SU-DHL-6 (cell line): Measurements from ENCODE around the gene MGAT5.

Experiments used
- H2AFZ ChIP-seq: fragments of 200-600 bp; sonication (generic); 2 replicates; pipeline ENCODE4 v1.6.1; 2014; ENCODE audit warnings: low read depth, mild to moderate bottlenecking, moderate library complexity, mixed read lengths, antibody characterized with exemption, low read length; ENCODE audit not compliant: severe bottlenecking
- H3F3A ChIP-seq: fragments of 200-600 bp; shearing (Covaris generic); 2 replicates; pipeline ENCODE4 v1.6.0; 2016; ENCODE audit warnings: antibody characterized with exemption, mild to moderate bottlenecking; ENCODE audit not compliant: insufficient read depth
- H3K27ac ChIP-seq: fragments of 200-600 bp; sonication (generic); 2 replicates; pipeline ENCODE4 v1.5.1; 2016; ENCODE audit warnings: low read depth, mild to moderate bottlenecking, low read length, moderate library complexity, mixed read lengths
- H3K27me3 ChIP-seq: fragments of 200-600 bp; sonication (generic), shearing (Covaris generic); 2 replicates; pipeline ENCODE4 v1.6.0; 2014; ENCODE audit warnings: mild to moderate bottlenecking, low read length
- H3K36me3 ChIP-seq: fragments of 200-600 bp; sonication (generic); 2 replicates; pipeline ENCODE4 v1.6.1; 2014; ENCODE audit warnings: mild to moderate bottlenecking, low read length, mixed read lengths
- H3K4me2 ChIP-seq: fragments of 300-600, 200-600 bp; shearing (Covaris generic), sonication (generic); 2 replicates; pipeline ENCODE4 v1.6.0; 2014; ENCODE audit warnings: low read length, low read depth, mild to moderate bottlenecking; ENCODE audit not compliant: poor library complexity, severe bottlenecking
- H3K4me3 ChIP-seq: fragments of 200-600 bp; sonication (generic); 2 replicates; pipeline ENCODE4 v1.5.1; 2014; ENCODE audit warnings: antibody characterized with exemption, low read length, mild to moderate bottlenecking, mixed read lengths; ENCODE audit not compliant: insufficient read depth, poor library complexity, severe bottlenecking
- H3K79me2 ChIP-seq: fragments of 200-600 bp; sonication (generic); 2 replicates; pipeline ENCODE4 v1.6.1; 2014; ENCODE audit warnings: mild to moderate bottlenecking, low read length, moderate library complexity; ENCODE audit not compliant: insufficient read depth
- H3K9ac ChIP-seq: fragments of 200-600 bp; sonication (generic); 2 replicates; pipeline ENCODE4 v1.7.0; 2014; ENCODE audit warnings: mild to moderate bottlenecking, low read length
- H3K9me2 ChIP-seq: fragments of 200-600 bp; sonication (generic); replicated peaks from 2 replicates; pipeline ENCODE4 v1.6.1; 2014; ENCODE audit warnings: low read length; ENCODE audit not compliant: insufficient read depth
- H3K9me3 ChIP-seq: fragments of 200-600 bp; sonication (generic); 2 replicates; pipeline ENCODE4 v1.6.1; 2014; ENCODE audit warnings: low read length, mixed read lengths; ENCODE audit not compliant: insufficient read depth
- H4K20me1 ChIP-seq: fragments of 200-600 bp; sonication (generic); 2 replicates; pipeline ENCODE4 v1.6.1; 2014; ENCODE audit warnings: low read depth, mild to moderate bottlenecking, antibody characterized with exemption, low read length, moderate library complexity, mixed read lengths
- EZH2phosphoT487 ChIP-seq: fragments of 200-600 bp; sonication (generic), shearing (Covaris generic); conservative IDR thresholded peaks from 2 replicates; pipeline ENCODE4 v1.6.1; 2018; ENCODE audit warnings: mild to moderate bottlenecking, antibody characterized with exemption, low read length, moderate library complexity, mixed read lengths
- TF ChIP-seq, protein P1 (sequence below): fragments of 200-600 bp; sonication (generic); IDR thresholded peaks from one replicate; pipeline ENCODE4 v1.5.1; 2017; ENCODE audit warnings: antibody characterized with exemption, mild to moderate bottlenecking, low read length, moderate library complexity; ENCODE audit not compliant: insufficient read depth, poor library complexity, severe bottlenecking

MGAT5 gene

DNA sequence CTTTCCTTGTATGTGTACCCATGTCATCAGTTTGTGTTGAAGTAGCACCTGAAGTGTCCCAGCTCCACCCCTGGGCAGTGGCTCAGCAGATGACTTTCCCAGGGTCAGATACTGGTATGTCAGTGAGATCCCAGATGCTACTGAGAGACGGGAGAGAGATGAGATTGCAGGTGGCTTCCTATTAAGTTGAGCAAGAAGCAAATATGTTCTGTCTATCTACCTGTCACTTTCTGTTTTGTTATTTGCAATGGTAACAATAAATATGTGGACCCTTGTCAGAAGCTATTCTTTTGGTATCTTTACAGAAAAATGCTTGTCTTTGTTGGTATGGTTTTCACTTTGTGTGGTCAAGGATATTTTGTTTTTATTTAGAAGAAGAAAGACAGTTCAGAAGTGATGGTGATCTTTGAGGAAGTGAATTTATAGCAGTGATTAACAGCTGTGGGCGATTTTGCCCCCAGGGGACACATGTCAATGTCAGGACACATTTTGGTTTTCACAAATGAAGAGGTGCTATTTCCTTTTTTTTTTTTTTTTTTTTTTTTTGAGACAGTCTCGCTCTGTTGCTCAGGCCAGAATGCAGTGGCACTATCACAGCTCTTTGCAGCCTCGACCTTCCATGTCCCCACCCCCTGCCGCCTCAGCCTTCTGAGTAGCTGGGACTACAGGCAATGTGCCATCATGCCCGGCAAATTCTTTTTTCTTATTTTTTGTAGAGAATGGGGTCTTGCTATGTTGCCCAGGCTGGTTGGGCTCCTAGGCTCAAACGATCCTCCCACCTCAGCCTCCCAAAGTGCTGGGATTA is 21.4 kb downstream of the MGAT5 start:
- H3K4me2 ChIP-seq: peak overlapping the region; percentile 68
- no peaks in the 10 kb centered on the region for H4K20me1 ChIP-seq
- no peaks in the 10 kb centered on the region for H3K79me2 ChIP-seq
- H3F3A ChIP-seq: peaks cover 11% of the 10 kb centered on the region; the same call in 1 of the 2 replicates
- H3K27me3 ChIP-seq: no peaks in the 10 kb centered on the region
- H2AFZ ChIP-seq: no peak overlapping the region
- H3K9me3 ChIP-seq: no peaks in the 10 kb centered on the region
- H3K36me3 ChIP-seq: peaks cover 4% of the 10 kb centered on the region; the same call in 1 of the 2 replicates
- peak overlapping the region; percentile 86 for H3K27ac ChIP-seq
- peak overlapping the region; percentile 23 for H3K4me3 ChIP-seq
- H3K9me2 ChIP-seq: no peaks in the 10 kb centered on the region
- H3K9ac ChIP-seq: peak overlapping the region; percentile 41
- TF ChIP-seq, protein P1, sequence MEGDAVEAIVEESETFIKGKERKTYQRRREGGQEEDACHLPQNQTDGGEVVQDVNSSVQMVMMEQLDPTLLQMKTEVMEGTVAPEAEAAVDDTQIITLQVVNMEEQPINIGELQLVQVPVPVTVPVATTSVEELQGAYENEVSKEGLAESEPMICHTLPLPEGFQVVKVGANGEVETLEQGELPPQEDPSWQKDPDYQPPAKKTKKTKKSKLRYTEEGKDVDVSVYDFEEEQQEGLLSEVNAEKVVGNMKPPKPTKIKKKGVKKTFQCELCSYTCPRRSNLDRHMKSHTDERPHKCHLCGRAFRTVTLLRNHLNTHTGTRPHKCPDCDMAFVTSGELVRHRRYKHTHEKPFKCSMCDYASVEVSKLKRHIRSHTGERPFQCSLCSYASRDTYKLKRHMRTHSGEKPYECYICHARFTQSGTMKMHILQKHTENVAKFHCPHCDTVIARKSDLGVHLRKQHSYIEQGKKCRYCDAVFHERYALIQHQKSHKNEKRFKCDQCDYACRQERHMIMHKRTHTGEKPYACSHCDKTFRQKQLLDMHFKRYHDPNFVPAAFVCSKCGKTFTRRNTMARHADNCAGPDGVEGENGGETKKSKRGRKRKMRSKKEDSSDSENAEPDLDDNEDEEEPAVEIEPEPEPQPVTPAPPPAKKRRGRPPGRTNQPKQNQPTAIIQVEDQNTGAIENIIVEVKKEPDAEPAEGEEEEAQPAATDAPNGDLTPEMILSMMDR: no peak
- no peak for TF ChIP-seq EZH2phosphoT487

- Histone ChIP-seq H3K79me2 (no peaks in the 10 kb centered on the region), H3K9ac (peak overlapping the region; percentile 41), H4K20me1 (no peaks in the 10 kb centered on the region), H3K27ac (peak overlapping the region; percentile 66), H3K4me2 (peak overlapping the region; percentile 68), H3K9me3 (no peaks in the 10 kb centered on the region), H3K27me3 (no peaks in the 10 kb centered on the region), H2AFZ (no peak overlapping the region), H3K4me3 (no peak overlapping the region), H3K9me2 (no peaks in the 10 kb centered on the region), H3F3A (peaks cover 11% of the 10 kb centered on the region; the same call in 1 of the 2 replicates), H3K36me3 (peaks cover under 1% of the 10 kb centered on the region; the same call in 1 of the 2 replicates)
- TF ChIP-seq EZH2phosphoT487: no peak
- TF ChIP-seq, protein P1: no peak
Measured at GRCh38 chr2:134276381-134277172, 22.7 kb downstream of the MGAT5 start.

- no peaks in the 10 kb centered on the region for H4K20me1 ChIP-seq
- H3K79me2 ChIP-seq: no peaks in the 10 kb centered on the region
- no peak overlapping the region for H3K9ac ChIP-seq
- H2AFZ ChIP-seq: no peak overlapping the region
- no peaks in the 10 kb centered on the region; the same call in 1 of the 2 replicates for H3K36me3 ChIP-seq
- H3F3A ChIP-seq: peaks cover 11% of the 10 kb centered on the region; the same call in 1 of the 2 replicates
- no peak for TF ChIP-seq EZH2phosphoT487
- TF ChIP-seq, protein P1: no peak
- no peak overlapping the region for H3K4me2 ChIP-seq
- H3K27ac ChIP-seq: no peak overlapping the region
- no peaks in the 10 kb centered on the region for H3K9me3 ChIP-seq
- no peaks in the 10 kb centered on the region for H3K27me3 ChIP-seq
- no peaks in the 10 kb centered on the region for H3K9me2 ChIP-seq
- no peak overlapping the region for H3K4me3 ChIP-seq
Measured at GRCh38 chr2:134277223-134277622, 23.4 kb downstream of the MGAT5 start.
